Stimulated activated CD8-positive, alpha-beta memory T cell treated with anti-CD3 and anti-CD28 coated beads, Interleukin-7, amount 100 ng/mL, for 48 hours (primary cell): ENCODE data around the gene DIAPH1.

Experiments used
- DNase-seq, 2 donors: peaks; one replicate each; pipeline ENCODE4 v3.0.0-alpha.2; 2020; ENCODE audit warnings: low read depth in 1 of 2; ENCODE audit errors: extremely low read depth in 1 of 2

The DIAPH1 gene

GRCh38 chr5:141485321-141486055 is 133.3 kb downstream of the DIAPH1 start:
- no peak for DNase-seq

- DNase-seq = no peak
Observed at GRCh38 chr5:141484641-141485311, 134.0 kb downstream of the DIAPH1 start, which contains the start of gene PCDHGC4. Gene PCDHGC4, plus strand, starts transcription at chr5:141485030. Its CDS starts 144 bp downstream, at chr5:141485174.

GRCh38 chr5:141484310-141484640 is 134.5 kb downstream of the DIAPH1 start:
- no peak for DNase-seq

GRCh38 chr5:141483902-141484301 is 134.9 kb downstream of the DIAPH1 start:
- DNase-seq = no peak

- no peak for DNase-seq
Observed at GRCh38 chr5:141479776-141480175, 139.0 kb downstream of the DIAPH1 start.

GRCh38 chr5:141478321-141478945 is 140.4 kb downstream of the DIAPH1 start:
- no peak for DNase-seq

GRCh38 chr5:141477815-141478214 is 141.0 kb downstream of the DIAPH1 start:
- no peak for DNase-seq

GRCh38 chr5:141477044-141477575 is 141.7 kb downstream of the DIAPH1 start:
- DNase-seq = no peak

GRCh38 chr5:141476132-141476911 is 142.5 kb downstream of the DIAPH1 start:
- no peak for DNase-seq

- peak; percentile 7 to 39 for DNase-seq
Observed at GRCh38 chr5:141475625-141476131, 143.1 kb downstream of the DIAPH1 start, which contains the start of gene PCDHGC3. Gene PCDHGC3, plus strand, starts transcription at chr5:141475966. Its CDS starts 151 bp downstream, at chr5:141476117.

DNA sequence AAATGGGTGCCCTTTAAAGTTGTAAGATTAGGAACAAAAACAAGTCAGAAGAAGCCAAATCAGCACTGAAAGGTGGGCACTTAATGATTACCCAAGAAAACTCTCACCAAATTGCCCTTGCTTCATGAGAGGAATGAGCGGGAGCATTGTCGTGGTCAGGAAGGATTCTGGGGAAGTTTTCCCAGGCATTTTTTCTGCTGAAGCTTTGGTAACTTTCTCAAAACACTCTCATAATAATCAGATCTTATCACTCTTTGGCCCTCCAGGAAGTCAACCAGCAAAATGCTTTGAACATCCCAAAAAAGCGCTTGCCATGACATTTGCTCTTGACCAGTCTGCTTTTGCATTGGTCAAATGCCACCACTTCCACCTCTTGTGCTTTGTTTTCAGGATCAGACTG is 153.4 kb downstream of the DIAPH1 start:
- DNase-seq = no peak
